GM18520 (cell line): ENCODE results near the gene CD163.
"Not testable (repeated sequence)": the region's sequence is repeated elsewhere in the genome, so short reads cannot be mapped to it uniquely, and the experiment has no call there.

Source experiments
- ATAC-seq: cut with Tn5 transposase; IDR thresholded peaks from one replicate; pipeline ENCODE4 v1.9.1; 2021; ENCODE audit not compliant: unreplicated experiment

CD163 gene

GRCh38 chr12:7503686-7504415, at the start of gene CD163:
Gene CD163 (minus strand): TSS chr12:7503777. CDS start chr12:7503690, 87 bp downstream.
- ATAC-seq: no peak

- no peak for ATAC-seq
Observed at GRCh38 chr12:7542813-7543212, 39.2 kb upstream of the CD163 start.

GRCh38 chr12:7542046-7542445, 38.5 kb upstream of the CD163 start:
- ATAC-seq: no peak

- ATAC-seq: no peak
Observed at GRCh38 chr12:7514416-7514815, 10.8 kb upstream of the CD163 start.

GRCh38 chr12:7512553-7512952, 9.0 kb upstream of the CD163 start:
- ATAC-seq: no peak

- not testable (repeated sequence) for ATAC-seq
Observed at GRCh38 chr12:7509793-7510470, 6.4 kb upstream of the CD163 start.

GRCh38 chr12:7502612-7503011, 965 bp downstream of the CD163 start:
- ATAC-seq: no peak

- ATAC-seq: no peak
Observed at GRCh38 chr12:7501031-7501588, 2.5 kb downstream of the CD163 start.

- ATAC-seq: no peak
Observed at GRCh38 chr12:7499636-7500035, 3.9 kb downstream of the CD163 start.

- no peak for ATAC-seq
Observed at GRCh38 chr12:7498809-7499208, 4.8 kb downstream of the CD163 start.

GRCh38 chr12:7497661-7498060, 5.9 kb downstream of the CD163 start:
- ATAC-seq: no peak

- no peak for ATAC-seq
Observed at GRCh38 chr12:7496451-7496850, 7.1 kb downstream of the CD163 start.

GRCh38 chr12:7495136-7495535, 8.4 kb downstream of the CD163 start:
- ATAC-seq: no peak

- no peak for ATAC-seq
Observed at GRCh38 chr12:7493006-7493405, 10.6 kb downstream of the CD163 start.

- ATAC-seq: no peak
Observed at GRCh38 chr12:7486512-7486911, 17.1 kb downstream of the CD163 start.

GRCh38 chr12:7485095-7485494, 18.5 kb downstream of the CD163 start:
- ATAC-seq: no peak

- no peak for ATAC-seq
Observed at GRCh38 chr12:7483343-7483742, 20.2 kb downstream of the CD163 start.

GRCh38 chr12:7479771-7480170, 23.8 kb downstream of the CD163 start:
- ATAC-seq: no peak

- no peak for ATAC-seq
Observed at GRCh38 chr12:7472060-7472459, 31.5 kb downstream of the CD163 start.

- no peak for ATAC-seq
Observed at GRCh38 chr12:7460375-7461259, 43.0 kb downstream of the CD163 start.

- ATAC-seq: no peak
Observed at GRCh38 chr12:7459973-7460372, 43.6 kb downstream of the CD163 start.
